Psoas muscle (tissue), 8 donors: ENCODE results near the gene NDRG4. TPM values are rescaled to one million over a fixed set of nuclear protein-coding genes. Genes with fewer than 3 reads are reported as not detected.

ENCODE experiments used
- ATAC-seq, 4 donors: fragments of 200-7000 bp; cut with Tn5 transposase; one replicate each; pipeline ENCODE4 v1.9.1; 2020; ENCODE audit warnings: moderate library complexity in 3 of 4, mild to moderate bottlenecking in 2 of 4
- DNase-seq, 2 donors: peaks; one replicate each; pipeline ENCODE4 v3.0.0-alpha.2; 2020
- H3K27ac ChIP-seq: fragments of 200-600 bp; one replicate; pipeline ENCODE4 v1.8.0; 2022
- H3K27me3 ChIP-seq, 3 donors: fragments of 200-600 bp in 1 of 3; one replicate each; pipeline versions ENCODE4 v1.6.1 to v1.8.0; 2013 to 2022; ENCODE audit warnings: low read length in 2 of 3, mild to moderate bottlenecking in 2 of 3, moderate library complexity in 1 of 3; ENCODE audit not compliant: insufficient read depth in 3 of 3
- H3K36me3 ChIP-seq, 2 donors: fragments of 200-600 bp in 1 of 2; one replicate each; pipeline versions ENCODE4 v1.6.1 to v1.8.0; 2013 to 2022; ENCODE audit warnings: low read depth in 1 of 2, mild to moderate bottlenecking in 1 of 2, moderate library complexity in 1 of 2; ENCODE audit not compliant: insufficient read depth in 1 of 2
- H3K4me1 ChIP-seq: fragments of 200-600 bp; one replicate; pipeline ENCODE4 v1.8.0; 2022
- H3K4me3 ChIP-seq: fragments of 200-600 bp; one replicate; pipeline ENCODE4 v1.8.0; 2022; ENCODE audit warnings: mild to moderate bottlenecking
- H3K9me3 ChIP-seq: fragments of 200-600 bp; one replicate; pipeline ENCODE4 v1.8.0; 2022
- CTCF ChIP-seq: fragments of 200-600 bp; IDR thresholded peaks from one replicate; pipeline ENCODE4 v1.8.0; 2022; ENCODE audit warnings: antibody characterized with exemption
- WGBS, 3 donors: extraction: QIAGEN DNeasy Blood & Tissue Kit; methylation state at CpG; one replicate each; pipeline versions ENCODE4 v1.1.6 to v1.1.7; 2013; 5-methylcytosine and 5-hydroxymethylcytosine counted together
- intact Hi-C, 2 donors: fragments of 100-400 bp; cut with DNase I; formaldehyde crosslinking; loops; one replicate each; pipeline versions ENCODE4 v1.11.0 to v1.14.2; 2022
- polyA plus RNA-seq, 3 donors: library from polyadenylated mRNA; stranded (reverse); fragments of 200-250 nt; gene quantifications; one replicate each; pipeline ENCODE4 v1.2.3, GENCODE V29; 2013
- total RNA-seq, 4 donors: library from RNA; stranded (reverse); fragmentation: NEBNext Ultra II Directional in 2 of 4; extraction: Animal tissue kit (Norgen Biotek cat#: 25700) in 2 of 4; gene quantifications; one replicate each; pipeline versions ENCODE4 v1.2.1 to v1.2.4, GENCODE V29; 2021 to 2023
- donor health status: healthy with polysubstance abuse.
- donor health status: DM: no; HTN: no; CAD: no; lungs with moderate emphysema.
- donor health status: Bipolar disorder and iron deficiency.
- donor health status: healthy.
- donor health status: DM: yes; HTN: yes; CAD: no.
- donor health status: DM: no; HTN: no; CAD: no.
- donor health status: DM: no; HTN: no; CAD: no.
- donor health status: DM: yes; HTN: yes; CAD: no.

The NDRG4 gene
- total and polyA plus RNA-seq, 7 donors, result 1.7 to 12.3 (median 2.5) TPM

- peak; percentile 28 for TF ChIP-seq CTCF
- intact Hi-C loops, result no loop called here
- Histone ChIP-seq H3K27me3 (no peaks in the 10 kb centered on the region), H3K4me1 (no peaks in the 10 kb centered on the region), H3K36me3 (no peaks in the 10 kb centered on the region), H3K4me3 (no peak overlapping the region), H3K9me3 (no peaks in the 10 kb centered on the region), H3K27ac (no peak overlapping the region)
- peak; percentile 39 to 65 (median 54) for ATAC-seq
- 6 to 10% (median 7%) methylated on average over 8 of the region's 8 CpGs for WGBS, 3 donors
- peak in 1 of 2 donors; percentile 42 for DNase-seq
Measured at GRCh38 chr16:58494981-58495520, 4.9 kb upstream of the NDRG4 start.

- Histone ChIP-seq H3K9me3 (no peaks in the 10 kb centered on the region), H3K4me1 (no peaks in the 10 kb centered on the region), H3K4me3 (no peak overlapping the region), H3K36me3 (no peaks in the 10 kb centered on the region), H3K27ac (no peak overlapping the region), H3K27me3 (peaks cover 0 to 4% (median 4%) of the 10 kb centered on the region in 3 donors)
- no peak for DNase-seq
- no peak for TF ChIP-seq CTCF
- WGBS, 3 donors, result 53 to 55% (median 55%) methylated on average over 22 to 24 of the region's 24 CpGs
- intact Hi-C loops, result no loop called here
- ATAC-seq, result peak in 1 of 4 donors; percentile 5
Measured at GRCh38 chr16:58495521-58496331, 4.2 kb upstream of the NDRG4 start.

- no peak overlapping the region for H3K27ac ChIP-seq
- no peaks in the 10 kb centered on the region for H3K4me1 ChIP-seq
- H3K36me3 ChIP-seq, result no peaks in the 10 kb centered on the region
- no peak for TF ChIP-seq CTCF
- H3K9me3 ChIP-seq, result no peaks in the 10 kb centered on the region
- H3K4me3 ChIP-seq, result no peak overlapping the region
- intact Hi-C loops, result no loop called here
- no peak for ATAC-seq
- DNase-seq, result no peak
- 83 to 93% (median 88%) methylated on average over 2 of the region's 2 CpGs for WGBS, 3 donors
- H3K27me3 ChIP-seq, result peaks cover 0 to 20% (median 14%) of the 10 kb centered on the region in 3 donors
Measured at GRCh38 chr16:58497468-58497867, 2.5 kb upstream of the NDRG4 start.

- TF ChIP-seq CTCF, result no peak
- ATAC-seq (no peak), DNase-seq (no peak)
- no peaks in the 10 kb centered on the region for H3K9me3 ChIP-seq
- H3K27ac ChIP-seq, result no peak overlapping the region
- H3K4me3 ChIP-seq, result no peak overlapping the region
- WGBS, 3 donors, result 55 to 70% (median 68%) methylated on average over 5 of the region's 5 CpGs
- no peaks in the 10 kb centered on the region for H3K4me1 ChIP-seq
- no peaks in the 10 kb centered on the region for H3K36me3 ChIP-seq
- intact Hi-C loops, result no loop called here
- H3K27me3 ChIP-seq, result peaks cover 0 to 20% (median 14%) of the 10 kb centered on the region in 3 donors
Measured at GRCh38 chr16:58497935-58498334, 2.0 kb upstream of the NDRG4 start.
